Anterior cingulate cortex (tissue), 58 donors: ENCODE results near the gene PRKCZ.
A peak's percentile ranks its signal among the peaks of the same experiment; 100 is the strongest.

ENCODE experiments used
- DNase-seq, 58 donors: peaks; one replicate each; lab custom pipeline; 2025; lab: John Stamatoyannopoulos, UW

The PRKCZ gene

GRCh38 chr1:2024451-2024850, 25.8 kb upstream of the PRKCZ start:
- DNase-seq = no peak

- no peak for DNase-seq
Observed at GRCh38 chr1:2024887-2025286, 25.3 kb upstream of the PRKCZ start.

GRCh38 chr1:2025491-2025981, 24.7 kb upstream of the PRKCZ start:
- DNase-seq = peak in 4 of 58 donors; percentile 17 to 37 (median 32)

- DNase-seq = no peak
Observed at GRCh38 chr1:2027961-2028583, 22.1 kb upstream of the PRKCZ start.

- no peak for DNase-seq
Observed at GRCh38 chr1:2028870-2029560, 21.2 kb upstream of the PRKCZ start.

GRCh38 chr1:2029561-2029960, 20.6 kb upstream of the PRKCZ start:
- no peak for DNase-seq

GRCh38 chr1:2030076-2030871, 19.9 kb upstream of the PRKCZ start:
- DNase-seq = no peak

GRCh38 chr1:2031546-2032540, 18.4 kb upstream of the PRKCZ start:
- DNase-seq = no peak

- DNase-seq = peak in 33 of 58 donors; percentile 8 to 84 (median 43)
Observed at GRCh38 chr1:2032737-2033136, 17.5 kb upstream of the PRKCZ start.

- DNase-seq = no peak
Observed at GRCh38 chr1:2033165-2033564, 17.0 kb upstream of the PRKCZ start.

GRCh38 chr1:2036287-2036686, 13.9 kb upstream of the PRKCZ start:
- no peak for DNase-seq

GRCh38 chr1:2037314-2037979, 12.8 kb upstream of the PRKCZ start:
- DNase-seq = no peak

- no peak for DNase-seq
Observed at GRCh38 chr1:2038229-2038628, 12.0 kb upstream of the PRKCZ start.

GRCh38 chr1:2039251-2039650, 11.0 kb upstream of the PRKCZ start:
- no peak for DNase-seq

GRCh38 chr1:2041305-2041704, 8.9 kb upstream of the PRKCZ start:
- DNase-seq = no peak

GRCh38 chr1:2041887-2042286, 8.3 kb upstream of the PRKCZ start:
- no peak for DNase-seq

- peak in 13 of 58 donors; percentile 14 to 70 (median 34) for DNase-seq
Observed at GRCh38 chr1:2042830-2043773, 7.1 kb upstream of the PRKCZ start.

- no peak for DNase-seq
Observed at GRCh38 chr1:2043886-2044285, 6.3 kb upstream of the PRKCZ start.
